Measurements from ENCODE around the gene LRRC38. TPM values are rescaled to one million over a fixed set of nuclear protein-coding genes. Genes with fewer than 3 reads are reported as not detected.
A peak's percentile ranks its signal among the peaks of the same experiment; 100 is the strongest.

LRRC38 gene
- total and polyA plus RNA-seq, 8 donors: not detected

DNA sequence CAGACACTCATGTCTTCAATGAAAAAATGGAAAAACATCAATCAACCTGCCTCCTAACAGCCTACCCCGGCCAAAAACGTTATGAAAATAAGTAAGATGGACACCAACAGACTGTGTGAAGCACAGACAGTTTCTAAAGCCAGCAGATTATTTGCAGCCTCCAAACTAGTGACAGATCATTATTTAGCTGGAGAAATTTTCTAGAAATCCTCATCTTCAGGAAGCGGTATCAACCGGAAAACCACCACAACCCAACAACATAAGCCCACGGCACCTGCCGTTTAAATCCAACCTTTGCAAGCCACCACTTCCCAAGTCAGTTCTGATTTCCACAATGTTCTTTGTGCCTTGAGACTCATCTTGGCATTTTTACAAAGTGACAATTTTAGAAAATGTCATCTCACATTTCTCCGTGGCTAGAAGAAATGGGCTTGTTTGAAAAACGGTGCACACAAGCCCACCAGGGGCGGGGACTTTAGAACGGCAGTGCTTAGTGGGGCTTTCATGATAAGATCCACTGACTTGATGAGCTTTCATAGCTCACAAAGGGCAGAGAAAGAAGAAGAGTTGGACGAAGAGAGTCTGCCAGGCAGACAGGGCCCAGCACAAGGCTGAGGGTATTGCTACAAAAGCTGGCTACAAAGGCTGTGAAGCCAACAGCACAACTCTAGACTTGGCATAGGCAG lies 34.5 kb downstream of the LRRC38 start:
- TF ChIP-seq, protein P1, sequence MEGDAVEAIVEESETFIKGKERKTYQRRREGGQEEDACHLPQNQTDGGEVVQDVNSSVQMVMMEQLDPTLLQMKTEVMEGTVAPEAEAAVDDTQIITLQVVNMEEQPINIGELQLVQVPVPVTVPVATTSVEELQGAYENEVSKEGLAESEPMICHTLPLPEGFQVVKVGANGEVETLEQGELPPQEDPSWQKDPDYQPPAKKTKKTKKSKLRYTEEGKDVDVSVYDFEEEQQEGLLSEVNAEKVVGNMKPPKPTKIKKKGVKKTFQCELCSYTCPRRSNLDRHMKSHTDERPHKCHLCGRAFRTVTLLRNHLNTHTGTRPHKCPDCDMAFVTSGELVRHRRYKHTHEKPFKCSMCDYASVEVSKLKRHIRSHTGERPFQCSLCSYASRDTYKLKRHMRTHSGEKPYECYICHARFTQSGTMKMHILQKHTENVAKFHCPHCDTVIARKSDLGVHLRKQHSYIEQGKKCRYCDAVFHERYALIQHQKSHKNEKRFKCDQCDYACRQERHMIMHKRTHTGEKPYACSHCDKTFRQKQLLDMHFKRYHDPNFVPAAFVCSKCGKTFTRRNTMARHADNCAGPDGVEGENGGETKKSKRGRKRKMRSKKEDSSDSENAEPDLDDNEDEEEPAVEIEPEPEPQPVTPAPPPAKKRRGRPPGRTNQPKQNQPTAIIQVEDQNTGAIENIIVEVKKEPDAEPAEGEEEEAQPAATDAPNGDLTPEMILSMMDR (IDR thresholded peaks at IDR 0.05): no peak
- no peak for ATAC-seq
- intact Hi-C loops (cut with DNase I): no loop called here
- no peaks in the 10 kb centered on the region for H3K4me1 ChIP-seq
- no peak overlapping the region for H3K4me3 ChIP-seq
- no peak for DNase-seq
- peaks cover 0 to 7% of the 10 kb centered on the region in 2 donors for H3K9me3 ChIP-seq
- peaks cover 0 to 8% of the 10 kb centered on the region in 2 donors for H3K27me3 ChIP-seq
- H3K36me3 ChIP-seq: no peaks in the 10 kb centered on the region
- H3K27ac ChIP-seq: no peak overlapping the region

DNA sequence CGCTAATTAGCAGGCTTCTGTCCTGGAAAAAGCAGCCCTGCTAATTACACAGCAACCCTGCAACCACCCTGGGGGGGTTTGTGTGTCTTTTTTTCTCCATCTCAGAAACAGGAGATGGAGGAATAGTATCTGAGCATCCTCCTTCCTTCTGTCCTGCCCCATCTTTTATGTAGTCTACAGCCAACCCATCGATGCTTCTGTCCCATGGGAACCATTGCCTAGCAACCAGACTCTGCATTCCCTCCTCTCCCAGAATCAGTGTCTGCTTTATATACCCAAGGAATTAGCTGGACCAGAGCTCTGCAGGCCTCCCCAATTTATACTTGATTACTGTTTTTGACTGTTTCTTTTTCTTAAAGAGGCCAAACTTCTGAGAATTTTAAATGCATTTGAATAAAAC lies 35.1 kb downstream of the LRRC38 start:
- peaks cover 0 to 8% of the 10 kb centered on the region in 2 donors for H3K27me3 ChIP-seq
- peaks cover 0 to 7% of the 10 kb centered on the region in 2 donors for H3K9me3 ChIP-seq
- no peaks in the 10 kb centered on the region for H3K36me3 ChIP-seq
- no peak for ATAC-seq
- no peak overlapping the region for H3K4me3 ChIP-seq
- intact Hi-C loops (cut with DNase I): no loop called here
- H3K4me1 ChIP-seq: no peaks in the 10 kb centered on the region
- no peak overlapping the region for H3K27ac ChIP-seq
- no peak for DNase-seq
- TF ChIP-seq, protein P1 (IDR thresholded peaks at IDR 0.05): no peak

DNA sequence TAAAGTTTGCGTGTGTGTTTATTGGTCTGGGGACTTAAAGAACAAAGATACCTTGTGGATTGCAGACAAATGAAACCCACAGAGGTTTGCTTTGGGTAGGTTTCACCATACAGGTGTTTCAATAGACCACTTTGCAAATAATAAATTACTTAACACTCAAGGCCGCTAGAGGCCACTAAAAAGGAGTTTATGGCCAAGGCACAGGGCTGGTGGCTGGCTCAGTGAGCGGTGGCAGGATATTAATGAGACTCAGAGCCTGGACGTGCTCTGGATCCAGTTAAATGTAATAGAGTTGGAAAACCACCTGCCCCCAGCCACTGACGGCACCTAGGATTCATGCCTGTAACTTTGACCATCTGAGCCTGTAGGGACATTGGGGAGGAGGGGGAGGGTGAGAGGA lies 44.5 kb downstream of the LRRC38 start:
- intact Hi-C loops (cut with DNase I): no loop called here
- no peak overlapping the region for H3K27ac ChIP-seq
- ATAC-seq (peak; percentile 57), DNase-seq (peak in 2 of 4 donors; percentile 3 to 13)
- H3K4me1 ChIP-seq: no peaks in the 10 kb centered on the region
- peaks cover 0 to 13% of the 10 kb centered on the region in 2 donors for H3K27me3 ChIP-seq
- TF ChIP-seq, protein P1 (IDR thresholded peaks at IDR 0.05): no peak
- H3K4me3 ChIP-seq: no peak overlapping the region
- H3K36me3 ChIP-seq: no peaks in the 10 kb centered on the region
- no peaks in the 10 kb centered on the region for H3K9me3 ChIP-seq

DNA sequence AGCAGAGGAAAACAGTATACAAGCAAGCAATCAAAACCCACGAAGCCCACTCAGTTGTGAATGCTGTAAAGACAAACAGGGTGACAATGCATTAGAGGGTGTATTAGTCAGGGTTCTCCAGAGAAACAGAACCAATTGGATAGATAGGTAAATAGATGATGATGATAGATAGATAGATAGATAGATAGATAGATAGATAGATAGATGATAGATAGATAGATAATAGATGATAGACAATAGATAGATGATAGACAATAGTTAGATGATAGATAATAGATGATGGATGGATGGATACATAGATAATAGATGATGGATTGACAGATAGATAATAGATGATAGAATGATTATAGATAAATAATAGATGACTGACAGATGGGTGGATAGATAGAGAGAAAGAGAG lies 48.3 kb downstream of the LRRC38 start:
- H3K4me3 ChIP-seq: no peak overlapping the region
- peaks cover 0 to 36% of the 10 kb centered on the region in 2 donors for H3K27me3 ChIP-seq
- H3K27ac ChIP-seq: no peak overlapping the region
- no peaks in the 10 kb centered on the region for H3K9me3 ChIP-seq
- DNase-seq (no peak), ATAC-seq (no peak)
- TF ChIP-seq, protein P1 (IDR thresholded peaks at IDR 0.05): no peak
- H3K36me3 ChIP-seq: no peaks in the 10 kb centered on the region
- intact Hi-C loops (cut with DNase I): no loop called here
- H3K4me1 ChIP-seq: no peaks in the 10 kb centered on the region

DNA sequence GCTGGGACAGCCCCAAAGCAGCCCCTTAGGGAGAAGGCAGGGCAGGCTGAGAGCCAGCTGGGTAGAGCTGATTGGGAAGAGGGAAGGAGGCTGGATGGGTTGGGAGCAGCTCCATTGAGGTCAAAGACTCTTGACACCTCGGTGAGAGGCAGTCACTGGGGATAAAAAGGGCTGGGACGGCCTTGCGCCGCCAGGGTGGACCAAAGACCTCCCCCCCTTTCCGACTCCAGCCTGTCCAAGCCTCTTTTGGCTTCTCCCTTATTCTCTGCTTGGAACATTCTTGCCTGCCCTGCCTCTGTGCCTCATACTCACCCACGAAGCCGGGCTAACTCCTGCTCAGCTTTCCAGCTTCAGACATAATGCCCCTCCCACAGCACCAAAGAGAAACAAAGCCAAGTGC lies 51.1 kb downstream of the LRRC38 start:
- no peak overlapping the region for H3K4me3 ChIP-seq
- no peaks in the 10 kb centered on the region for H3K4me1 ChIP-seq
- ATAC-seq (no peak), DNase-seq (no peak)
- TF ChIP-seq, protein P1 (IDR thresholded peaks at IDR 0.05): no peak
- no peaks in the 10 kb centered on the region for H3K9me3 ChIP-seq
- no peak overlapping the region for H3K27ac ChIP-seq
- H3K27me3 ChIP-seq: peaks cover 0 to 45% of the 10 kb centered on the region in 2 donors
- intact Hi-C loops (cut with DNase I): no loop called here
- no peaks in the 10 kb centered on the region for H3K36me3 ChIP-seq

Data from left lung (tissue), 10 donors.